Measurements from ENCODE around the gene RANGAP1.

RANGAP1 gene, protein sequence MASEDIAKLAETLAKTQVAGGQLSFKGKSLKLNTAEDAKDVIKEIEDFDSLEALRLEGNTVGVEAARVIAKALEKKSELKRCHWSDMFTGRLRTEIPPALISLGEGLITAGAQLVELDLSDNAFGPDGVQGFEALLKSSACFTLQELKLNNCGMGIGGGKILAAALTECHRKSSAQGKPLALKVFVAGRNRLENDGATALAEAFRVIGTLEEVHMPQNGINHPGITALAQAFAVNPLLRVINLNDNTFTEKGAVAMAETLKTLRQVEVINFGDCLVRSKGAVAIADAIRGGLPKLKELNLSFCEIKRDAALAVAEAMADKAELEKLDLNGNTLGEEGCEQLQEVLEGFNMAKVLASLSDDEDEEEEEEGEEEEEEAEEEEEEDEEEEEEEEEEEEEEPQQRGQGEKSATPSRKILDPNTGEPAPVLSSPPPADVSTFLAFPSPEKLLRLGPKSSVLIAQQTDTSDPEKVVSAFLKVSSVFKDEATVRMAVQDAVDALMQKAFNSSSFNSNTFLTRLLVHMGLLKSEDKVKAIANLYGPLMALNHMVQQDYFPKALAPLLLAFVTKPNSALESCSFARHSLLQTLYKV

DNA sequence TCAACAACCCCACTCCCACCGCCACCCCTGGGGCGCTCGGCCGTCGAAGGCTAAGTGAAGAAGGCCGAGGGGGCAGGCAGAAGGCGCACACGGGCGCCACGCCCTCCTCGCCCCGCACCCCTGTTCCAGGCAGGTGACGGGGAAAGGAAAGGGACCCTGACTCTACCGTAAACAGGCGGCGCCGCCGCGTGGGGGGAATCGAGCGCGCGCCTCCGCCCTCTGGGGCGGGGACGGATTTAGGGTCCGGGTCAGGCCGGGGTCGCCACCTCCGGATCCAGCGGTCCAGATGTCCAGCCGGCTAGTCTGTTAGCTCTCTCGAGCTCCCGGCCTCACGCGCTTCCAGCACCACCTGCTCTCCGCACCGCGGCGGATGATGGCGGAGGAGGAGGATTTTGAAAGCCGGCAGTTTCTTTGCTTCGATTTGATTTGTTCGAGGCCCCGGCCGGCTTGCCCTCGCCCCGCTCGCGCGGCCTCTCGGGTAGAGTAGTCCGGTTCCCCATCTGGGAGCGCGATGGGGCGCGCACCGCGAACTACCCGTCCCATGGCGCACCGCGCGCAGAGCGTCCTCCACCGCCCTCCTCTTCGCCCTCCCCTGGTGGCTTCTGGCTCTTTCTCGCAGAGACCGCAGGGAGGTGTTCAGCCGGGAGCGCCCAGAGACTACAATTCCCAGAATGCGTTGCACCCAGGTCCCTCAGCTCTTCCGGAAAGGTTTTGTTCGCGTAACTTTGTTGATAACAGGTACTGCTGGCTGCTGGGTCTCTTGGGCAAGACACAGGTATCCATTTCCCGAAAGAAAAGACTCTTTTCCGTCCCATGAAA lies at the start of gene RANGAP1:
Gene RANGAP1 (minus strand): TSS at position 368 of the 819 bp plus-strand sequence. CDS start 5,143 bp downstream, outside the sequence.
- peak; percentile 94 to 95 for DNase-seq

DNA sequence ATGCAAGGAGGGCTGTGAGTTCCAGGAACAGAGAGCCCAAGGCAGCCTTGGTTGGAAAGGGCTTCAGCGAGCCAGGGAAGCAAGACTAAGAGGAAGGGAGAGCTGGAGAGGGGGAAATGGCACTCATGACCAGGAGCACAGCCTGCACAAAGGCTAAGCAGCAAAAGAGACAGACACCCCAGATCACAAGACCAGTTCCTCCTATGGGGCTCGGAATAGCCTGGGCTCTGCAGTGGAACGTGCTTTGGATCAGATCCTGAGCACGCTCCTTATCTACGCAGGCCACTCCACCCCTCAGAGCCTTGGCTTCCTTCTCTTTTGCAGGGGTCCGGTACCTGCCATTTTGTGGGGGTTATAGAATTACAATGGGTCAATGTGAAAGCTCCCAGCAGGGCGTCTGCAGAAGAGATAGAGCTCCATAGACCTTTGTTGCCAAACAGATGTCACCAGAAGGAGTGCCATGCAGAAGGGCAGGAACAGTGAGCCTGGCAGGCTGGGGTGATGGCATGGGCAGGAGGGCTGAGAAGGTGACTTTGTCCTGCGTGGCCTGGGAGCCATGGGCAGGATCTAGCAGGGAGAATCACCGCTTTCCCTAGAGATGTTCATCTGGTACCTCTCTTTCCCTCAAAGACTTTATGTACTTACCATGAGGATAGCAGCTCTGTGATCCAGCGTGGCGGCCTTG lies 49.1 kb upstream of the RANGAP1 start:
- DNase-seq, result no peak

DNA sequence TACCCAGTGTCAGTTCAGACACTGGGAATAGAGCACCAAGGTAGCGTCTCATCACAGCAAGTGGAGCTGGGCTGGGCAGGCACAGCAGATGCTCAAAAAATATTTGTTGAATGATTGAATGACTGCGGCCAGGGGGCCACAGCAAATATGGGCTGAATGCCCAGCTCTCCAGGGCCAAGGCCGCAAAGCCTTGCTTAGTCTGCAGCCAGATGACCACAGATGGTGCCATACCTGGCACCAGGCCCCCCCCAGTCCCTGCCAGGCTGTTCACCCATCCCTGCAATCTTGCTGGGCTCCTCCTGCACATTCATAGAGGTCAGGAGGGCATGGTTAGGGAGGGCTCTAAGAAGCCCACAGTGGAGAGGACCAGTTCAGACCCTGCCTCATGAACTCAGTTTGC lies 48.2 kb upstream of the RANGAP1 start:
- DNase-seq, result no peak

DNA sequence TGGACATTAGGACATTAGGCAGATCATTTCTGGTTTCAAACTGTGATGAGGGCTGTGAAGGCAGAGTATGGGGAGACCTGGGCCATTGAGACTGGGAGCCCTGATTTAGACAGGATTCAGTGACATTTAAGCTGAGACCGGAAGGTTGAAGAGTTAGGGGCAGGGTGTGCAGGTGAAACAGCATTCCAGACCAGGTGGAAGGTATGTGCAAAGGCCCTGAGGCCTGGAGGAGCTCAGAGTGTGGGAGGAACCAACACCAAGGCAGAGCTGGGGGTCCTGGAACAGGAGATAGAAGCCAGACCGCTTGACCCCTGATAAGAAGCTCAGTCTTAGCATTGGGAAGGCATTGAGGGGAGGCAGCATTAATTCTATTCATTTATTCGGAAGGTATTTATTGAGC lies 47.8 kb upstream of the RANGAP1 start:
- no peak for DNase-seq

DNA sequence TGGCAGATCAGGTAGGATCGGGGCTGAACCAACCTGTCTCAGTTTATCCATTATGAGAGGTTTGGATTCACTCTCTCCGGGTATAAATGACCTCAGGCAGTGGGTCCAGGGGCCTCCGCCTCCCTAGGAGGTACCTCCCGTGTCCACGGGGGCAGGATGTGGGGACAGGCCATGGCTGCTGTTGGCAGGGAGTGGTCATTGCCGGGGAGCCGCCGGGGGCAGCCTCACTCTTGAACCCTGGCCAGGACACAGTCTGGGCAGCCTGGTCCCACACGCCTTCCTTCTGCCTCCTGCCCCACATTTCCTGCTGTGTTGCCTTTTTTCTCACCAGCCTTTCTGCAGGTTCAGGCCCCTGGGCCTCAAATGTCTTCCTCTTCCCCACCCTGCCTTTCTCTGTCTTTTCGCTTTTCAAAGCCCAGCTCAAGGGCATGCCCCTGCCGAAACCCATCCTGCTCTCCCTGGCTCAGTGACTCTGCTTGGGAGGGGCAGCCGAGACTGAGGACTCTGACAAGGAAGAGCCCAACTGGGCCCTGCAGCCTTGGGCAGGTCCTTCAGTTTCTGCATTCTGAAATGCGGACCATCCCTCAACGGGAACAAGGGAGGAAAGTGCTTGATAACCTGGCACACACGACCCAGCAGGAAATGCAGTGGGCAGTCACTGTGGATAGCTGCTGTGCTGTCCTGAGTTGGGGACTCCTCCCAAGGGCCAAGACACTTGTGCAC lies 46.4 kb upstream of the RANGAP1 start:
- no peak for DNase-seq

DNA sequence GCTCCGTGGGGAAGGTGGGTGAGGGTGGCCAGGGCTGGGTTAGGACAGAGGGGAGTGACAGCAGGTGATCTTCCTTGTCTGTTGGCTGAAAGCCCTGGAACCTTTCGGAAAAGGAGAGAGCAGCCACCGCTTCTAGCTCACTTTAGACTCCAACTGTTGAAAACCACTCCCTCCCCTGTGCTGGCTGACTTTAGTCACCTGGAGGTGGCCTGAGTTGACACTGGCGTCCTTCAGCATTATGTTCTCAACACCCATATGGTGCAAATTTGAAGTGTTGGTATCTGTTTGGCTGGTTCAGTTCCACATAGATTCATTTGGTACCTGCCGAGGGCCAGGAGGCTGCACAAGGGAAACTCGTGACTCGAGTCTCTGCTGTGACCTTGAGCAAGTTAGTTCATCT lies 44.2 kb upstream of the RANGAP1 start:
- DNase-seq, result no peak

DNA sequence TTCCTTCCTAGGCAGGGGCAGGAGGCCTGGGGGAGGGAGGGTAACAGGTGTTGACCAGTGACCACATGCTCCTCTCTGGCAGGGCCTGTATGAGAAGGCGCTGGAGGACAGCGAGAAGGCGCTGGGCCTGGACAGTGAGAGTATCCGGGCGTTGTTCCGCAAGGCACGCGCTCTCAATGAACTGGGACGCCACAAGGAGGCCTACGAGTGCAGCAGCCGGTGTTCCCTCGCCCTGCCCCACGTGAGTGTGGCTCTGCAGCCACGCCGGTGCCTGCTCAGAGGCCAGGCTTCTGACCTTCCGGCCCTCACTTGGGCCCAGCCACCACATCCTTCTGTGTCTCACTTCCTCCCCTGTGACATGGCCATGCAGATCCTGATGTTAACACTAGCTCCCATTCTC lies 41.1 kb upstream of the RANGAP1 start:
- no peak for DNase-seq

DNA sequence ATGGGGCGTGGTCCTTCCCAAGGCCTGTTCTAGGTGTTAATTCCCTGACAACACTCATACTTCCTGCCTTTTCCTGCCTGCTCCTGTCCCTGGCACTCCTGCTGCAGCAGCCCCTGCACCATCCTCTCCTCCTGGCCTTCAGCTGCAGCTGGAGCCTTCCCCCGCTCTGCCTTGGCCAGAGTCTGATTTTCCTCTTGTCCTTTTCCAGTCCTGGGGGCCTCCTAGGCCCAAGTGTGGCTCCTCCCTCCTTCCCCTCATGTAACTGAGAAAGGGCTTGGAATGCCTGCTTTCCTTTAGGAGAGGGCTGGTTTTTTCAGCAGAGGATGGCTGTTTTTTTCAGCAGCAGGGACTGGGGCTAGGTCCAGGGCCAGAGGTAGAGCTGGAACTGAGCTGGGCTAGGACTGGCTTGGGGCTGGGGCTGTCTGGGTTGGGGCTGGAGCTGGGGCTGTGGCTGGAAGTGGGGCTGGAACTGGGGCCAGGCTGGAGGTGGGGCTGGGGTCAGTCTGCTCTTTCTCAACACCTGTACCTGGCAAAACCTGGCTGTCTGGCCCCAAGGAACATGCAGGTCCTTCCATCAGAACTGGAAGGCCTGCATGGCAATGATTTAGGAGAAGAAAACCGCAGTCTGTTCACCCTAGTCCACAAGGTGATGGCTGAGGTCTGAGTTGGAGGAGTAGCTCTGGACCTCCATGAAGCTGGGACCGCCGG lies 39.0 kb upstream of the RANGAP1 start:
- no peak for DNase-seq

DNA sequence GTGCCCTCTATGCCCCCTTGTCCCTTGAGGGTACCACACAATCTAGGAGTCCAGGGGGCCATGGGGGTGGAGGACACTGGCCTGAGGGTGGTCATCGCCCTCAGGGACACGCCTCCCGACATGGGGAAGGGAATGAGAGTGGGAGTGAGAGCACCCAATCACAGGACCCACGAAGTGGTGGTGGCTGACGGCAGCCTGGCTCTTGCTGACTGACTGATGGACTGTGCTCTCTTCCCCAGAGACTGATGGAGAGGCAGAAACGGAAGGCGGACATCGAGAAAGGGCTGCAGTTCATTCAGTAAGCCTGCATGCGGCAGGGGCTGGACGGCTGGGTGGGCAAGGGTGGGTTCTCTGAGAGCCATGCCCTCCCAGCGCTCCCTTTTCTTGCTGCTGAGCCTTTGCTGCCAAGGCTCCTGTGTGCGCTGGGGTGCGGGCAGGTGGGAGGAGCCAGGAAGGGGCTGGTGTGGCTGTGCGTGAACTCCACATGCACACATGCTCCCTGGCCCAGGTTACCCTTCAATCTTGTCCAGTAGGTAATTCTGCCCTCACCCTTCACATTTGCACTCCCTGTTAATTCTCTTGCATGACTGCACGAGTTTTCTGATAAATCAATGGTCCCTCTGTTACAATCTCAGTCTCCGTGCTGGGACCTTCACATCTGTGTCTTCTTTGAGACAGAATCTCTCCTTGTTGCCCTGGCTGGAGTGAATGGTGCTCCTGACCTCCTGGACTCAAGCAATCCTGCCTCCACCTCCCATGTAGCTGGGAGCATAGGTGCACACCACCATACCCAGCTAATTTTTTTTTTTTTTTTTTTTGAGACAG lies 34.6 kb upstream of the RANGAP1 start:
- no peak for DNase-seq

DNA sequence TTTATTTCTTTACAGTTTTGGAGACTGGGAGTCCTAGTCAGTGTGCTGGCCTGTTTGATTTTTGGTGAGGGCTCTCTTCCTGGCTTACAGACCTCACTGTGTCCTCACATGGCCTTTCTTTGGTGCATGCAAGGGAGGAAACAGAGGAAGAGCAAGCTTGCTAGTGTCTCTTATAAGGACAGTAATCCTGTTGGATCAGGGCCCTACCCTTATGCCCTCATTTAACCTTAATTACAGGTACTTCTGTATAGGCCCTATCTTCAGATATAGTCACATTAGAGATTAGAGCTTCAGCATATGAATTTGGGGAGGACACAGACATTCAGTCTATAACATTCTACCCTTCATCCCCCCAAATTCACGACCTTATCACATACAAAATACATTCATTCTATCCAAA lies 29.6 kb upstream of the RANGAP1 start:
- DNase-seq, result no peak

DNA sequence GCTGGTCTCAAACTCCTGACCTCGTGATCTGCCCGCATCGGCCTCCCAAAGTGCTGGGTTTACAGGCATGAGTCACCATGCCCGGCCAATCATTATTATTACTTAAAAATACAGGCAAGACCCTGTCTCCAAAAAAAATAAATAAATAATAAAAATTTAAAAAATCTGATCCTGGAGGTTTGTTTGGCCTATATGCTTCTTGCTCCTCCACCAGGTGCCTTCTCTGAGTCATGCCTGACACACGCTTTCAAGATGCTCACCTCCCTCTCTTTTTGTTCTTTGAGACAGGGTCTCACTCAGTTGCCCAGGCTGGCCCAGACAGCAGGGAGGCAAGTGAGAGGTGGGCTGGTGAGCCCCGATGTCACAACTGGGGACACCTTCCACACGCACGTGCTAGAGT lies 28.8 kb upstream of the RANGAP1 start:
- DNase-seq, result no peak

DNA sequence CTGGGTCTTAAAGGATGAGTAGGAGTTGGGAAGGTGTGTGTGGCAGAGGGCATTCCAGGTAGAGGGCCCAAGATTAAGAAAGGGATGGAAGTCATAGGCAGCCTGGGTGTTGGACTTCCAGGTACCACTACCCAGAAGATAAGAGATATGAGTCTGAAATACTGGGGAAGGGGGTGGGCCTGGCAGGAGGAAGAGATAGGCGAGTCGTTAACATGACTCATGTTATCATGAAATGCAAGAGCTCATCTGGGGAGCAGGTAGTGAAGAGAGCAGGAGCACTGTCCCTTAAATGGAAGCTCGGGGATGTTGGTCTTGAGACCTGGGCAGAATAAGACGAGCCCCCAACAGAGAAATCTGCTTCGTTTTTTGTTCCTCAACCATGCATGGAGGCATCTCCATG lies 25.5 kb upstream of the RANGAP1 start:
- no peak for DNase-seq

DNA sequence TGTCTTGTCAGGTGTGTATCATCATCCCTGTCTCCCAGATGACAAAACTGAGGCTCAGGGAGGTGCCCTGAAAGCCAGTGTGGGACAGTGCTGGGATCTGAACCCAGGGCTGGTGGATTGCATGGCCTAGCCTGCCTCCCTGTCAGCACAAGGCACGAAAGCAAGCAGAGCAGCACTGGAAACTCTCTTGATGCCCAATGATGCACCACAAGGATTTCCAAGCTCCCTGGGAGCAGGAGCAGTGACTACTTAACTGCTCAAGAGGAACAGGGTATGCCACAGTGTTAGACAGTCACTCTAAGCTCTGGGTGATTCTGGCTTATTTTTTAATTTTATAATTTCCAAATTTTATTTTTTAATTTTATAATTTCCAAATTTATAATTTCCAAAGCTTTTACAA lies 24.3 kb upstream of the RANGAP1 start:
- no peak for DNase-seq

DNA sequence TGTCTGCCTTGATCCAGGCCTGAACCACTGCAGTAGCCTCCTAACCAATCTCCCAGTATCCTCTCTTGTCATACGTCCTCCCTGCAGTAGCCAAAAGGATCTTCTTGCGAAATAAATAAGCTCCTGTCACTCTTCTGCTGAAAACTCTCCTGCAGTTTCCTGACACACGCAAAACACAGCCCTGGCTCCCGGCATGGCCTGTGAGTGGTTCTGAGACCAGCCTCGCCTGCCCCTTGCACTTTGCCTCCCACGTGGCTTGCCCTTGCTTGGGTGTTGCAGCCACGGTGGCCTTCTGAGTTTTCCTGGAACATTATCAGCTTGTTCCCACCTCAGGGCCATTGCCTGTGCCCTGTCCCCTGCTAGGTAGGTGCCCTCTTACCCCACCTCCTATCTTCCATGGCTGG lies 22.6 kb upstream of the RANGAP1 start:
- no peak for DNase-seq

DNA sequence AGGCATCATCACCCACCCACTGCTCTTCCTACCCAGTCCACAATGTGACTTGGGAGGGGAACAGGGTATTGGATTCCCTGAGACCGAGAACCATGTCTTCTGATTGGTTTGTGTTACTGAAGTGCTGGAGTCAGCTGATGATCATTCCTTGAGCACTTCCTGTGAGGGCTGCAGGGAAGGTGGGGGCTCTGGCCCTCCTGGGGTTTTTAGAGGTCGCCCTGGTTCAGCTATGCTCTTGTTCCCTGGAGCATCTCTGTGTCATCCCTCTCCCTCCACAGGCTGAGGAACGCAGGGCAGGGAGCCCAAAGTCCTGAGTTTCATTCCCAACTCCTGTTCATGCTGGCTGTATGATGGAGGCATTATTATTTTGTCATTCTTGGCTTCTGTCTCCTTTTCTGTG lies 22.1 kb upstream of the RANGAP1 start:
- DNase-seq, result no peak

DNA sequence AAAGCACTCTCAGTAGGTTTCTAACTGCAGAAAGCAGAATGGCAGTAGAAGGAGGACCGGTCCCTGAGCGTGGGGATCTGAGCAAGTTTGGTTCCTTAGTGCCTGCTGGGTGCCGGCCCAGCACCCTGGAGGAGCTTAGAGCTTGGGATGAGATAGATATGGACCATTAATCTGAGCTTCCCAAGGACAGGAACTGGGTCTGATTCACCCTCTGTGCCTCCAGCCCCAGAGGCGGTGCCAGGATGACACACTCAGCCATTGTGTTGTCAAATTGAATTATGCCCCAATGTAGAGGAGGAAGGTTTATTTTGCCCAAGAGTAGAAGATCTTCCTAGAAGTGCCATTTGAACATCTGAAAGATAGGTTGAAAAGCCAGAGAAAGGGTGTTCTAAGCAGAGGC lies 19.7 kb upstream of the RANGAP1 start:
- DNase-seq, result no peak

DNA sequence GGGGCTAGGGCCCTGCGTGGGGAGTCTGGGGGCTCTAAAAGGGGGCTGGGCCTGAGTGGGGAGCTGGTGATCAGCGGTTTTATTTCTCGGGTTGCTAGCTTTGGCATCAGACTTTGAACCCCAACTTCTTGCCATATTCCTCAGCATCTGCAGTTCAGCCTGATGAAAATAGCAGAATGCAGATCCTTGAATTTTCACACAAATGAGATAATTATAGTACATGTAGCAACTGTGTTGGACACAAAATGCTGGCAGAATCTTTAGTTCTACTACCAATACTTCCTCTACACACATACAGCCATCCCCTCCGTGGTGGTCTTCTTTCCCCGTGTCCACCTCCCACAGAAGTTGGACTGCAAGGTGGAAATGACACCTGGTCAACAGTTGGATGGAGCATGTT lies 16.8 kb upstream of the RANGAP1 start:
- no peak for DNase-seq

DNA sequence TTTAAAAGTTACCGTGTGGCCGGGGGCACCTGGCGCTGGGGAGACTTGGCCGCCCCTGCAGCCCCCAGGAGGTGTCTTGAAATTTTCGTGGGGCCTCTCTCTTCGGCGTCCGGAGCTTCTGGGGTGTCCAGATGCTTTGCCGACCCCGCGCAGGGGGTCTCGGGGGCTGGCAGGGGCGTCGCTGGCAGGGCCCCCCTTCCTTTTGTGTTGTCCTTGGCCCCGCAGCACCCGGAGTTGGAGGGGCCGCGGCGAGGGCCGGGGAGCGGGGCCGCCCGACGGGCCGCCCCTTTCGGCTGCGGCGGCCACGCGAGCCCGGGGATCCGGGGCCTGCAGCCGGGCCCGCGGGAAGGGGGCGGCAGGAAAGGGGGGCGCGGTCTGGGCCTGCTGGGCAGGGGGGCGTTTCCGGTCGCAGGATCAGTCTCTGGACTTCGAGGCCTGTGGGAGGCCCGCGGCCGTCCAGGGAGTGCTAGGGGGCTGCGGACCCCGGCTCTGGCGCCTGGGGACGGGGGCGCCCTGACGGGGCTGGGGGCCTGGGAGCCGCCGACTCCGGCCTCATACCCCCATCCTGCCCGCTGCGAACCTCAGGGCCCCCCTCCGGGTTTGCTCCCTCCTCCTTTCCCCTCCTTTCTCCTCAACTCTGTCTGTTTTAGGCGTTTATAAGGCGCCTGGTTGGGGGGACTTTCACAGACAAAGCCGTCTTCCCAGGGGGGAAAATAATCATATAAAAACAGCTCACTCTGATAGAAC lies 16.2 kb upstream of the RANGAP1 start:
- no peak for DNase-seq

DNA sequence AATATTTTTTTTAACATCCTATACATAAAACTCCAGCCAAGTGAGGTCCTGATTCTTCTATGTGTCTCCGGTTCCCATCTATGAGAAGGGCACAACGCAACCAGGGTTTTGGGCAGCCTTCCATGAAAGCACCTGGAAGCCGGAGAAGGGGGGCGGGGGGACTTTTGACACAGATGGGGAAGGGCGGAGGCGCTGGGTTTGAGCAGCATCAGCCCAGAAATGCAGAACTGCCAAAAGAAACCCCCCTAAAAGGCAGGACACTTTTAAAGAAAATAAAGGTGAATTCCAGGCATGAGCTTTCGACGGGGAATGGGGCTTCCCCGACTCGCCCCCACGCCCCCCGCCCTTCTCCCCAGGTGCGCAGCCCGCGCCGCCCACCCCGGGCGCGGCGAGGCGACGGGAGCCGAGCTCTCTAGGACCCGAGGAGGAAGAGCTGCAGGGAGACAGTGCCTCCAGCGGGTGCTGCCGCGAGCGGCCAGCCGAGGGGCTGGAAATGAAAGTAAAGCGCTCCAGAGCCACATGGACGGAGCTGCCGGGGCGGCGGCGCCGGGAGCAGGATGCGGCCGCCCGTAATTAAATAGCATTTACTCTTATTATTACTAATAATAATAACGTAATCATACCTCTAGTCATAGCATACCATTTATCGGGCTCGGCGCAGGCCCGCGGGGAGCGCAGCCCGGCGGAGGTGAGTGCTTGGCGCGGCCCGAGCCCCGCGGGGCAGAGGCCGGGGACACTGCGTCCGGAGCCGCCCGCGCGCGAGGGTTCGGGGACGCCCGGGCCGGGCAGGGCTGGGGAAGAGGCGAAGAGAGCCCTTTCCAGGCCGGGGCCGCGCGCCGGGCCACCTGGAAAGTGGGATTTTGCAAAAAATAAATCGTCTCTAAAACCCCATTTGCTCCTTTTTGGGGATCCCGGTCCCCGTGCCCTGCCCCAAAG lies 15.4 kb upstream of the RANGAP1 start, which contains the start of gene ZC3H7B:
Gene ZC3H7B (plus strand): TSS at position 441 of the 936 bp plus-strand sequence. CDS start 19,136 bp downstream, outside the sequence.
- peak; percentile 68 to 71 for DNase-seq

Data from stimulated activated CD4-positive, alpha-beta T cell treated with anti-CD3 and anti-CD28 coated beads, Interleukin-2, amount 100 ng/mL, for 48 hours (primary cell).